ENCODE results near the gene PRDX5.
A peak's percentile ranks its signal among the peaks of the same experiment; 100 is the strongest.

PRDX5 gene

DNA sequence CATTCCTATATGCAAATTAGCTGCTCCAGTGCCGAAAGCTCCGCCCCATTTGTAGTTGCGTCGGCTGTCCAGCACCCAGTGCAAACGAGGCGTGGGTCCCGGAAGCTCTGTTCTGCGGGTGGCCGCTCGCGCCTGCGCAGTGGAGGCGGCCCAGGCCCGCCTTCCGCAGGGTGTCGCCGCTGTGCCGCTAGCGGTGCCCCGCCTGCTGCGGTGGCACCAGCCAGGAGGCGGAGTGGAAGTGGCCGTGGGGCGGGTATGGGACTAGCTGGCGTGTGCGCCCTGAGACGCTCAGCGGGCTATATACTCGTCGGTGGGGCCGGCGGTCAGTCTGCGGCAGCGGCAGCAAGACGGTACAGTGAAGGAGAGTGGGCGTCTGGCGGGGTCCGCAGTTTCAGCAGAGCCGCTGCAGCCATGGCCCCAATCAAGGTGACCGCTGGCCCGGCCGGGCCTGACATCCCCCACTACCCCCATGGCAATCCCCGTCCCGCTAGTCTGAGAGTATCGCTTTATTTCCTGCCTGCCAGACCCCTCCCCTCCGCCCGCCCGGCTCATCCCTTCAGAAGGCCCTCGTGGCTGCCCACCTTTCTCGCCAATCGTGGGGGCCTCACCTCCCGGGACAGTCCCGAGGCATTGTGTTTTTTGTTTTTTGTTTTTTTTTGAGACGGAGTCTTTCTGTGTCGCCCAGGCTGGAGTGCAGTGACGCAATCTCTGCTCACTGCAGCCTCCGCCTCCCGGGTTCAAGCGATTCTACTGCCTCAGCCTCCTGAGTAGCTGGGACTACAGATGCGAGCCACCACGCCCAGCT, at the start of gene PRDX5:
Gene PRDX5, plus strand, starts transcription at position 161 of the 805 bp plus-strand sequence. Its CDS starts 95 bp downstream, at position 256.
- TF ChIP-seq FOXP2 (optimal IDR thresholded peaks at IDR 0.05; ENCODE audit: control extremely low read depth, extremely low read length, insufficient read depth) (no peak), POLR2AphosphoS5 (IDR thresholded peaks at IDR 0.05; ENCODE audit: borderline replicate concordance, low read depth, low read length) (peak; percentile 72)
- peak within 1 kb of the TSS; percentile 100 for H3K27ac ChIP-seq
- peaks cover 5% of the 10 kb centered on the region; the same call in 1 of the 2 replicates for H3K36me3 ChIP-seq (ENCODE audit: insufficient read depth, low read length)
- DNase-seq (ENCODE audit: low read depth, low spot score), result peak; percentile 90
- H3K9me3 ChIP-seq (ENCODE audit: low read depth, low read length), result no peaks in the 10 kb centered on the region
- peak within 1 kb of the TSS; percentile 97 for H3K9ac ChIP-seq (ENCODE audit: insufficient read length)
- peak within 1 kb of the TSS; percentile 96 for H3K4me3 ChIP-seq

- peaks cover 5% of the 10 kb centered on the region; the same call in 1 of the 2 replicates for H3K36me3 ChIP-seq (ENCODE audit: insufficient read depth, low read length)
- no peaks in the 10 kb centered on the region for H3K9me3 ChIP-seq (ENCODE audit: low read depth, low read length)
- H3K27ac ChIP-seq, result peak overlapping the region; percentile 95
- peak overlapping the region; percentile 92 for H3K9ac ChIP-seq (ENCODE audit: insufficient read length)
- H3K4me3 ChIP-seq, result peak overlapping the region; percentile 80
- no peak for DNase-seq (ENCODE audit: low read depth, low spot score)
- TF ChIP-seq EZH2 (IDR thresholded peaks at IDR 0.05), result no peak
- no peak for TF ChIP-seq FOXP2 (optimal IDR thresholded peaks at IDR 0.05; ENCODE audit: control extremely low read depth, extremely low read length, insufficient read depth)
- no peak for TF ChIP-seq POLR2AphosphoS5 (IDR thresholded peaks at IDR 0.05; ENCODE audit: borderline replicate concordance, low read depth, low read length)
Observed at GRCh38 chr11:64268893-64269539, 48.9 kb upstream of the PRDX5 start.

GRCh38 chr11:64269540-64270220, 48.2 kb upstream of the PRDX5 start:
- Histone ChIP-seq H3K9ac (ENCODE audit: insufficient read length) (peak overlapping the region; percentile 92), H3K9me3 (ENCODE audit: low read depth, low read length) (no peaks in the 10 kb centered on the region), H3K36me3 (ENCODE audit: insufficient read depth, low read length) (peaks cover 4% of the 10 kb centered on the region; the same call in 1 of the 2 replicates), H3K4me3 (peak overlapping the region; percentile 80), H3K27ac (peak overlapping the region; percentile 95)
- TF ChIP-seq POLR2AphosphoS5 (IDR thresholded peaks at IDR 0.05; ENCODE audit: borderline replicate concordance, low read depth, low read length), result peak; percentile 78; the same call in 1 of the 2 replicates
- TF ChIP-seq FOXP2 (optimal IDR thresholded peaks at IDR 0.05; ENCODE audit: control extremely low read depth, extremely low read length, insufficient read depth), result no peak
- TF ChIP-seq EZH2 (IDR thresholded peaks at IDR 0.05), result no peak
- peak; percentile 98 for DNase-seq (ENCODE audit: low read depth, low spot score)

GRCh38 chr11:64275031-64275800, 42.7 kb upstream of the PRDX5 start:
- TF ChIP-seq FOXP2 (optimal IDR thresholded peaks at IDR 0.05; ENCODE audit: control extremely low read depth, extremely low read length, insufficient read depth) (no peak), POLR2AphosphoS5 (IDR thresholded peaks at IDR 0.05; ENCODE audit: borderline replicate concordance, low read depth, low read length) (no peak), EZH2 (IDR thresholded peaks at IDR 0.05) (no peak)
- H3K27ac ChIP-seq, result no peak overlapping the region
- no peak overlapping the region for H3K9ac ChIP-seq (ENCODE audit: insufficient read length)
- no peaks in the 10 kb centered on the region; the same call in 1 of the 2 replicates for H3K36me3 ChIP-seq (ENCODE audit: insufficient read depth, low read length)
- no peak overlapping the region for H3K4me3 ChIP-seq
- DNase-seq (ENCODE audit: low read depth, low spot score), result no peak
- no peaks in the 10 kb centered on the region for H3K9me3 ChIP-seq (ENCODE audit: low read depth, low read length)

DNA sequence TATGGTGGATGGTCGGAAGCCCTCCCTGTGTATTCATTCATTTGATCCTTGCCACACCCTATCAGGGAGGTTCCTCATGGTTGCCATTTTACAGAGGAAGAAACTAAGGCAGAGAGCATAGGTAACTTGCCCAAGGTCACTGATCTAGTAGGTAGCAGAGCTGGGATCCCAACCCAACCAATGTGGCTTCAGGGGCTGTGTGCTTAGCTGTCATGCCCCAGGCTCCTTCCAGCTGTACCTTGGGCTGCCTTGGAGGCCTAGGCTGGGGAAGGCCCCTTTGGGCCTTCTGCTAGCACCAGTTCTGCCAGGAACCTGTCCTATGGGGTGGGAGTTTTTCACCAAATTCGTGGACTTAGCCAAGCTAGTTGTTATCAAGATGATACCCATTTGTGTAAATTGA, 42.1 kb upstream of the PRDX5 start:
- Histone ChIP-seq H3K9ac (ENCODE audit: insufficient read length) (no peak overlapping the region), H3K27ac (no peak overlapping the region), H3K9me3 (ENCODE audit: low read depth, low read length) (no peaks in the 10 kb centered on the region), H3K4me3 (no peak overlapping the region), H3K36me3 (ENCODE audit: insufficient read depth, low read length) (no peaks in the 10 kb centered on the region; the same call in 1 of the 2 replicates)
- no peak for DNase-seq (ENCODE audit: low read depth, low spot score)
- no peak for TF ChIP-seq EZH2 (IDR thresholded peaks at IDR 0.05)
- no peak for TF ChIP-seq POLR2AphosphoS5 (IDR thresholded peaks at IDR 0.05; ENCODE audit: borderline replicate concordance, low read depth, low read length)
- no peak for TF ChIP-seq FOXP2 (optimal IDR thresholded peaks at IDR 0.05; ENCODE audit: control extremely low read depth, extremely low read length, insufficient read depth)

- Histone ChIP-seq H3K36me3 (ENCODE audit: insufficient read depth, low read length) (no peaks in the 10 kb centered on the region; the same call in 1 of the 2 replicates), H3K9me3 (ENCODE audit: low read depth, low read length) (no peaks in the 10 kb centered on the region), H3K4me3 (no peak overlapping the region), H3K27ac (no peak overlapping the region), H3K9ac (ENCODE audit: insufficient read length) (no peak overlapping the region)
- TF ChIP-seq FOXP2 (optimal IDR thresholded peaks at IDR 0.05; ENCODE audit: control extremely low read depth, extremely low read length, insufficient read depth) (no peak), EZH2 (IDR thresholded peaks at IDR 0.05) (no peak), POLR2AphosphoS5 (IDR thresholded peaks at IDR 0.05; ENCODE audit: borderline replicate concordance, low read depth, low read length) (no peak)
- DNase-seq (ENCODE audit: low read depth, low spot score), result no peak
Observed at GRCh38 chr11:64276653-64277431, 41.1 kb upstream of the PRDX5 start.

- no peak overlapping the region for H3K27ac ChIP-seq
- H3K4me3 ChIP-seq, result no peak overlapping the region
- H3K9me3 ChIP-seq (ENCODE audit: low read depth, low read length), result no peaks in the 10 kb centered on the region
- no peak for DNase-seq (ENCODE audit: low read depth, low spot score)
- no peak overlapping the region for H3K9ac ChIP-seq (ENCODE audit: insufficient read length)
- H3K36me3 ChIP-seq (ENCODE audit: insufficient read depth, low read length), result no peaks in the 10 kb centered on the region; the same call in 1 of the 2 replicates
- TF ChIP-seq EZH2 (IDR thresholded peaks at IDR 0.05) (no peak), POLR2AphosphoS5 (IDR thresholded peaks at IDR 0.05; ENCODE audit: borderline replicate concordance, low read depth, low read length) (no peak), FOXP2 (optimal IDR thresholded peaks at IDR 0.05; ENCODE audit: control extremely low read depth, extremely low read length, insufficient read depth) (no peak)
Observed at GRCh38 chr11:64278576-64279190, 39.2 kb upstream of the PRDX5 start.

All from SK-N-MC (cell line).